AG09319 (cell line): ENCODE measurements around the gene BRAF.
A peak's percentile ranks its signal among the peaks of the same experiment; 100 is the strongest.
"Not testable (repeated sequence)": the region's sequence is repeated elsewhere in the genome, so short reads cannot be mapped to it uniquely, and the experiment has no call there.

Experiments
- DNase-seq: peaks from one replicate; pipeline ENCODE4 v3.0.0-alpha.2; 2010; ENCODE audit warnings: low read depth; ENCODE audit errors: extremely low read depth
- CTCF ChIP-seq: IDR thresholded peaks from 2 replicates; pipeline ENCODE4 v1.5.1; 2011; ENCODE audit warnings: low read depth, mild to moderate bottlenecking, inconsistent platforms, low read length, moderate library complexity

The BRAF gene

GRCh38 chr7:140924821-140925421 lies at the start of gene BRAF:
TSS of gene BRAF (minus strand) at chr7:140924929. CDS start at chr7:140924703, 226 bp downstream.
- TF ChIP-seq CTCF, result no peak
- peak; percentile 71 for DNase-seq

GRCh38 chr7:140972876-140973829 lies 48.4 kb upstream of the BRAF start:
- no peak for DNase-seq
- TF ChIP-seq CTCF, result no peak

- no peak for TF ChIP-seq CTCF
- no peak for DNase-seq
Observed at GRCh38 chr7:140972344-140972743, 47.6 kb upstream of the BRAF start.

GRCh38 chr7:140967438-140967837 lies 42.7 kb upstream of the BRAF start:
- TF ChIP-seq CTCF, result no peak
- DNase-seq, result no peak

- no peak for DNase-seq
- TF ChIP-seq CTCF, result no peak
Observed at GRCh38 chr7:140966561-140967233, 42.0 kb upstream of the BRAF start.

GRCh38 chr7:140961117-140961516 lies 36.4 kb upstream of the BRAF start:
- no peak for TF ChIP-seq CTCF
- no peak for DNase-seq

- DNase-seq, result not testable (repeated sequence)
Observed at GRCh38 chr7:140956997-140957396, 32.3 kb upstream of the BRAF start.
